Measurements from ENCODE around the gene DTNB. TPM values are rescaled to one million over a fixed set of nuclear protein-coding genes. Genes with fewer than 3 reads are reported as not detected.

DTNB gene
- polyA plus RNA-seq, 1 of the 3 experiments (the other 2 are of a cell fraction), result 15.3 TPM

DNA sequence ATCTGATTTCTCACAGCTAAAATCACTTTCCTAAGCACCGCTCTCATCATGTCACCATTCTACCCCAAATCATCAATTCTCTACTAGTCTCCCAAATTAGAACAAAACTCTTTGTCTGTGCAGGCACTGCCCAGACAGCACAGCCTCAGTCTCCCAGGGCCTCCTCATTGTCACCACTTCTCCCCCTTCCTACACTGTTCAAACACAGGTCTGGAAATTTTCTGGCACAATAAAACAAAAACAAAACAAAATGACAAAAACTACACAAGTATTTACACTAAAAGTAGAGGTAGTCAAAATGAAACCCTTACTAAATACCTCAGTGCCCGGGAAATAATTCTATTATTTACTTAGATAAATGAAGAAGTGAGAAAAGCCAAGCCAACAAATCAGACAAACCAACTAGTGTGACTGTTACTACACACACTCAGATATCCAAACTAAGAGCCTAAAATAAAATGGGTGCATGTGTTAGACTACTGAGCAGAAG lies 175.4 kb downstream of the DTNB start:
- Histone ChIP-seq H3K4me3 (ENCODE audit: low read depth in 2 of 2, low read length in 1 of 2) (no peak overlapping the region), H3K36me3 (replicated peaks in 1 of 2; ENCODE audit: control insufficient read depth in 1 of 2, insufficient read depth in 2 of 2, low read length in 1 of 2) (no peaks in the 10 kb centered on the region), H2AFZ (ENCODE audit: low read depth) (no peak overlapping the region), H3K4me2 (no peak overlapping the region), H4K20me1 (ENCODE audit: insufficient read depth) (no peaks in the 10 kb centered on the region), H3F3A (replicated peaks; ENCODE audit: insufficient read depth) (no peaks in the 10 kb centered on the region), H3K9ac (no peak overlapping the region), H3K79me2 (ENCODE audit: insufficient read depth) (no peaks in the 10 kb centered on the region), H3K27ac (ENCODE audit: low read depth in 2 of 2, low read length in 1 of 2) (no peak overlapping the region), H3K9me3 (no peaks in the 10 kb centered on the region), H3K4me1 (ENCODE audit: control insufficient read depth in 1 of 2, insufficient read depth in 2 of 2, low read depth in 1 of 2, low read length in 1 of 2) (no peaks in the 10 kb centered on the region), H3K27me3 (ENCODE audit: insufficient read depth) (no peaks in the 10 kb centered on the region), H3K9me2 (no peaks in the 10 kb centered on the region)
- 80% methylated on average over 2 of the region's 2 CpGs for WGBS (ENCODE audit: low lambda C conversion rate)
- no peak for DNase-seq
- TF ChIP-seq FOXM1 (IDR thresholded peaks at IDR 0.05; ENCODE audit: low read depth), result no peak
- CTCF ChIA-PET, result interaction anchor here (1.4 to 1.8 kb wide), 2 partner anchors 13 to 29 kb away, joined by 3 to 5 read pairs; no protein-coding TSS in a partner anchor
- POLR2A ChIA-PET, result no interaction called here

DNA sequence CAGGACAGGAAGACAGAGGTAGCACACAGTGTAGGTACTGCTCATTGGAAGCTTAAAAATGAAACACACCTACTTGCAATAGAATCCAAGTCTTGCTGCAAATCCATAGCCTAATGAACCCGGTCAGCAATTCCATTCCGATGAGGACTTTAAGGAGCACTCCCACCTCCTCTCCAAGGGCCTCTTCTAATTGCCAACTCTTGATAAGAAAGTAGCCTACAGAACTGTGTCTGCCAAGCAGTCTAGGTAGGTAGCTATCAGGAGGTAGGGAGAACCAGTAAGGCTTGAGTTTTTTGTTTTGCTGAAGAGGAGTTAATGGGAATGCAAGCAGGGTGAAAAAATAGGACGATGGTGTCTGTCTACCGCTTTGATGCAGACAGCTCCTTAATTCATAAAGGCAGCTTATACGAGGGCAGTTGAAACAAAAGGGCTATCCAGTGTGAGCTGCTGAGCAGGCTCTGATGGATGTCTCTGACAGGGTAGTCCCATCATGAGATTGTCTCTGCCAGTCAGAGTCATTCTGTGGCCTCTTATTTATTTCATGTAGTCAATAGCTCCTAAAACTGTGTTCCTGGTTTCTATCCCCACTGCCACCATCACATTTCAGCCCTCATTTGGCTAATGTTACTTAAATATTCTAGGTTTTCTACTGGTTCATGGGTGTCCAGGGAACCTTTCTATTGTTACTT lies 176.0 kb downstream of the DTNB start:
- TF ChIP-seq FOSL2 (IDR thresholded peaks at IDR 0.05; ENCODE audit: borderline replicate concordance, low read depth) (no peak), FOXM1 (IDR thresholded peaks at IDR 0.05; ENCODE audit: low read depth) (no peak), TCF12 (IDR thresholded peaks at IDR 0.05) (no peak), YY1 (IDR thresholded peaks at IDR 0.05; ENCODE audit: low read depth) (no peak), FOXJ3 (CRISPR knock-in tag; IDR thresholded peaks at IDR 0.05) (no peak), RCOR1 (IDR thresholded peaks at IDR 0.05; ENCODE audit: low read length) (no peak), MXI1 (IDR thresholded peaks at IDR 0.05; ENCODE audit: low read depth, low read length) (no peak), RFX5 (IDR thresholded peaks at IDR 0.05; ENCODE audit: low read length) (no peak), EZH2phosphoT487 (IDR thresholded peaks at IDR 0.05; ENCODE audit: borderline replicate concordance, low read depth) (no peak), SIN3A (IDR thresholded peaks at IDR 0.05; ENCODE audit: borderline replicate concordance, low read depth, low read length) (no peak), NFIC (IDR thresholded peaks at IDR 0.05; ENCODE audit: borderline replicate concordance) (no peak), GABPA (IDR thresholded peaks at IDR 0.05; ENCODE audit: low read depth) (no peak), RAD21 (IDR thresholded peaks at IDR 0.05; ENCODE audit: low read length) (no peak)
- TF ChIP-seq, protein P1, sequence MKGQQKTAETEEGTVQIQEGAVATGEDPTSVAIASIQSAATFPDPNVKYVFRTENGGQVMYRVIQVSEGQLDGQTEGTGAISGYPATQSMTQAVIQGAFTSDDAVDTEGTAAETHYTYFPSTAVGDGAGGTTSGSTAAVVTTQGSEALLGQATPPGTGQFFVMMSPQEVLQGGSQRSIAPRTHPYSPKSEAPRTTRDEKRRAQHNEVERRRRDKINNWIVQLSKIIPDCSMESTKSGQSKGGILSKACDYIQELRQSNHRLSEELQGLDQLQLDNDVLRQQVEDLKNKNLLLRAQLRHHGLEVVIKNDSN (IDR thresholded peaks at IDR 0.05; ENCODE audit: borderline replicate concordance, low read depth), result no peak
- TF ChIP-seq, protein P2, sequence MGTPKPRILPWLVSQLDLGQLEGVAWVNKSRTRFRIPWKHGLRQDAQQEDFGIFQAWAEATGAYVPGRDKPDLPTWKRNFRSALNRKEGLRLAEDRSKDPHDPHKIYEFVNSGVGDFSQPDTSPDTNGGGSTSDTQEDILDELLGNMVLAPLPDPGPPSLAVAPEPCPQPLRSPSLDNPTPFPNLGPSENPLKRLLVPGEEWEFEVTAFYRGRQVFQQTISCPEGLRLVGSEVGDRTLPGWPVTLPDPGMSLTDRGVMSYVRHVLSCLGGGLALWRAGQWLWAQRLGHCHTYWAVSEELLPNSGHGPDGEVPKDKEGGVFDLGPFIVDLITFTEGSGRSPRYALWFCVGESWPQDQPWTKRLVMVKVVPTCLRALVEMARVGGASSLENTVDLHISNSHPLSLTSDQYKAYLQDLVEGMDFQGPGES (IDR thresholded peaks at IDR 0.05; ENCODE audit: low read depth, low read length), result no peak
- TF ChIP-seq, protein P3, sequence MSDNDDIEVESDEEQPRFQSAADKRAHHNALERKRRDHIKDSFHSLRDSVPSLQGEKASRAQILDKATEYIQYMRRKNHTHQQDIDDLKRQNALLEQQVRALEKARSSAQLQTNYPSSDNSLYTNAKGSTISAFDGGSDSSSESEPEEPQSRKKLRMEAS (IDR thresholded peaks at IDR 0.05; ENCODE audit: low read depth), result no peak
- TF ChIP-seq, protein P4, sequence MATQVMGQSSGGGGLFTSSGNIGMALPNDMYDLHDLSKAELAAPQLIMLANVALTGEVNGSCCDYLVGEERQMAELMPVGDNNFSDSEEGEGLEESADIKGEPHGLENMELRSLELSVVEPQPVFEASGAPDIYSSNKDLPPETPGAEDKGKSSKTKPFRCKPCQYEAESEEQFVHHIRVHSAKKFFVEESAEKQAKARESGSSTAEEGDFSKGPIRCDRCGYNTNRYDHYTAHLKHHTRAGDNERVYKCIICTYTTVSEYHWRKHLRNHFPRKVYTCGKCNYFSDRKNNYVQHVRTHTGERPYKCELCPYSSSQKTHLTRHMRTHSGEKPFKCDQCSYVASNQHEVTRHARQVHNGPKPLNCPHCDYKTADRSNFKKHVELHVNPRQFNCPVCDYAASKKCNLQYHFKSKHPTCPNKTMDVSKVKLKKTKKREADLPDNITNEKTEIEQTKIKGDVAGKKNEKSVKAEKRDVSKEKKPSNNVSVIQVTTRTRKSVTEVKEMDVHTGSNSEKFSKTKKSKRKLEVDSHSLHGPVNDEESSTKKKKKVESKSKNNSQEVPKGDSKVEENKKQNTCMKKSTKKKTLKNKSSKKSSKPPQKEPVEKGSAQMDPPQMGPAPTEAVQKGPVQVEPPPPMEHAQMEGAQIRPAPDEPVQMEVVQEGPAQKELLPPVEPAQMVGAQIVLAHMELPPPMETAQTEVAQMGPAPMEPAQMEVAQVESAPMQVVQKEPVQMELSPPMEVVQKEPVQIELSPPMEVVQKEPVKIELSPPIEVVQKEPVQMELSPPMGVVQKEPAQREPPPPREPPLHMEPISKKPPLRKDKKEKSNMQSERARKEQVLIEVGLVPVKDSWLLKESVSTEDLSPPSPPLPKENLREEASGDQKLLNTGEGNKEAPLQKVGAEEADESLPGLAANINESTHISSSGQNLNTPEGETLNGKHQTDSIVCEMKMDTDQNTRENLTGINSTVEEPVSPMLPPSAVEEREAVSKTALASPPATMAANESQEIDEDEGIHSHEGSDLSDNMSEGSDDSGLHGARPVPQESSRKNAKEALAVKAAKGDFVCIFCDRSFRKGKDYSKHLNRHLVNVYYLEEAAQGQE (IDR thresholded peaks at IDR 0.05; ENCODE audit: low read depth, low read length), result no peak
- H3K9me3 ChIP-seq, result no peaks in the 10 kb centered on the region
- no peak overlapping the region for H2AFZ ChIP-seq (ENCODE audit: low read depth)
- H3K36me3 ChIP-seq (replicated peaks in 1 of 2; ENCODE audit: control insufficient read depth in 1 of 2, insufficient read depth in 2 of 2, low read length in 1 of 2), result no peaks in the 10 kb centered on the region
- H3F3A ChIP-seq (replicated peaks; ENCODE audit: insufficient read depth), result no peaks in the 10 kb centered on the region
- POLR2A ChIA-PET, result no interaction called here
- H3K27ac ChIP-seq (ENCODE audit: low read depth in 2 of 2, low read length in 1 of 2), result no peak overlapping the region
- H3K27me3 ChIP-seq (ENCODE audit: insufficient read depth), result no peaks in the 10 kb centered on the region
- H3K4me1 ChIP-seq (ENCODE audit: control insufficient read depth in 1 of 2, insufficient read depth in 2 of 2, low read depth in 1 of 2, low read length in 1 of 2), result peaks cover 0 to 5% of the 10 kb centered on the region in 2 experiments; a peak in 2 of 4 replicates
- no peaks in the 10 kb centered on the region for H3K9me2 ChIP-seq
- H3K4me2 ChIP-seq, result no peak overlapping the region
- DNase-seq, result no peak
- CTCF ChIA-PET, result interaction anchor here (1.4 to 1.8 kb wide), 2 partner anchors 14 to 30 kb away, joined by 3 to 5 read pairs; no protein-coding TSS in a partner anchor
- H4K20me1 ChIP-seq (ENCODE audit: insufficient read depth), result no peaks in the 10 kb centered on the region
- H3K79me2 ChIP-seq (ENCODE audit: insufficient read depth), result no peaks in the 10 kb centered on the region
- no peak overlapping the region for H3K4me3 ChIP-seq (ENCODE audit: low read depth in 2 of 2, low read length in 1 of 2)
- H3K9ac ChIP-seq, result no peak overlapping the region
- WGBS (ENCODE audit: low lambda C conversion rate), result 95% methylated on average over 5 of the region's 5 CpGs

Data from SK-N-SH (cell line).